Fibroblast of lung (primary cell): ENCODE data around the gene PPP1R13B. TPM values are rescaled to one million over a fixed set of nuclear protein-coding genes. Genes with fewer than 3 reads are reported as not detected.
"Not testable (repeated sequence)": the region's sequence is repeated elsewhere in the genome, so short reads cannot be mapped to it uniquely, and the experiment has no call there.

Experiments used
- DNase-seq, 2 donors: peaks; one replicate each; pipeline versions ENCODE4 v3.0.0 to v3.0.0-alpha.2; 2010; ENCODE audit warnings: low read depth in 2 of 2
- H2AFZ ChIP-seq: 2 replicates; pipeline ENCODE4 v1.5.1; 2012; ENCODE audit warnings: low read length, control low read depth, inconsistent platforms
- H3K27ac ChIP-seq: 2 replicates; pipeline ENCODE4 v1.5.1; 2011; ENCODE audit warnings: low read length, control low read depth; ENCODE audit not compliant: insufficient read depth
- H3K27me3 ChIP-seq: 2 replicates; pipeline ENCODE4 v1.5.1; 2011; ENCODE audit warnings: mild to moderate bottlenecking, low read length; ENCODE audit not compliant: control insufficient read depth, insufficient read depth
- H3K36me3 ChIP-seq: 2 replicates; pipeline ENCODE4 v1.5.1; 2011; ENCODE audit warnings: low read length; ENCODE audit not compliant: control insufficient read depth, insufficient read depth
- H3K4me1 ChIP-seq: 2 replicates; pipeline ENCODE4 v1.5.1; 2011; ENCODE audit warnings: low read length; ENCODE audit not compliant: control insufficient read depth, insufficient read depth; ENCODE audit errors: extremely low read depth
- H3K4me2 ChIP-seq: 2 replicates; pipeline ENCODE4 v1.5.1; 2011; ENCODE audit warnings: low read length, control low read depth; ENCODE audit not compliant: insufficient read depth; ENCODE audit errors: extremely low read depth
- H3K4me3 ChIP-seq, 4 experiments: fragments of 200-600 bp in 1 of 4; sonication (generic) in 1 of 4; replicated peaks in 1 of 4; 2 replicates each; pipeline ENCODE4 v1.5.1; 2011 to 2016; ENCODE audit warnings: low read length in 4 of 4, low read depth in 3 of 4, mild to moderate bottlenecking in 3 of 4, control low read depth in 2 of 4, inconsistent platforms in 1 of 4, mixed read lengths in 1 of 4; ENCODE audit not compliant: insufficient read depth in 1 of 4; ENCODE audit errors: control extremely low read depth in 1 of 4
- H3K79me2 ChIP-seq: 2 replicates; pipeline ENCODE4 v1.5.1; 2012; ENCODE audit warnings: mild to moderate bottlenecking, low read length, inconsistent platforms; ENCODE audit not compliant: control insufficient read depth, insufficient read depth
- H3K9ac ChIP-seq: 2 replicates; pipeline ENCODE4 v1.5.1; 2011; ENCODE audit warnings: mild to moderate bottlenecking, low read length, control low read depth; ENCODE audit not compliant: insufficient read depth
- H3K9me3 ChIP-seq: 2 replicates; pipeline ENCODE4 v1.5.1; 2012; ENCODE audit warnings: low read depth, low read length; ENCODE audit not compliant: control insufficient read depth, insufficient read depth
- H4K20me1 ChIP-seq: 2 replicates; pipeline ENCODE4 v1.5.1; 2011; ENCODE audit warnings: low read length; ENCODE audit not compliant: control insufficient read depth, insufficient read depth; ENCODE audit errors: extremely low read depth
- EZH2 ChIP-seq: IDR thresholded peaks from 2 replicates; pipeline ENCODE4 v1.5.1; 2012; ENCODE audit warnings: low read length, control low read depth, mild to moderate bottlenecking; ENCODE audit errors: missing control alignments
- polyA plus RNA-seq, 2 donors: library from polyadenylated mRNA; depleted of rRNA in 1 of 2; stranded (reverse) in 1 of 2; unstranded in 1 of 2; fragments of >200 nt; gene quantifications; 2 replicates each; pipeline ENCODE4 v1.2.1, GENCODE V29; 2011 to 2012; ENCODE audit warnings: missing spikeins in 1 of 2
- total RNA-seq: library from RNA; depleted of rRNA; stranded (reverse); fragments of >200 nt; gene quantifications from 2 replicates; pipeline ENCODE4 v1.2.1, GENCODE V29; 2014
- TF ChIP-seq, protein P1 (sequence below), 2 donors: IDR thresholded peaks in 1 of 2; conservative IDR thresholded peaks in 1 of 2; 1 replicate in 1 of 2; 2 replicates in 1 of 2; pipeline ENCODE4 v1.5.1; 2011 to 2012; ENCODE audit warnings: low read length in 2 of 2, control low read depth in 1 of 2, inconsistent platforms in 1 of 2, low read depth in 1 of 2, mild to moderate bottlenecking in 1 of 2

PPP1R13B gene
- total and polyA plus RNA-seq, 2 donors (not counting 1 experiment from before 2014, with no cell fraction given) = 2.0 to 2.7 TPM

DNA sequence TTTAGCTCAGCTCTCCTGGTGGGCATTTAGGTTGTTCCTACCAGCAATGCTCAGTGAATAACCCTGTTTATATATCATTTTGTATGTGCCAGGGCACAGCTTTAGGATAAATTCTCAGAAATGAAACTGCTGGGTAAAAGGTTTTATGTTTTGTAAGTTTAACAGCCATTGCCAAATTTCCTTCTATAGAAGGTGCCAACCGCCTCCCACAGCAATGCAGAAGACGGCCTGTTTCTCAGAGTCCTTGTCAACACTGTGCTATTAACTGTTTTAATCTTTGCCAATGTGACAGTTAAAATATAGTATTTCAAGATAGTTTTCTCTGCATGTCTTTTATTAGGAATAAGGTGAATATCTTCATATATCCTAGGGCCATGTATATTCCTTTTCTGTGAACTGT, 65.0 kb downstream of the PPP1R13B start:
- Histone ChIP-seq H3K36me3 (no peaks in the 10 kb centered on the region), H3K4me1 (no peaks in the 10 kb centered on the region), H3K4me2 (no peak overlapping the region), H4K20me1 (no peaks in the 10 kb centered on the region), H3K27me3 (no peaks in the 10 kb centered on the region), H2AFZ (no peak overlapping the region), H3K4me3 (no peak overlapping the region), H3K9me3 (no peaks in the 10 kb centered on the region), H3K27ac (no peak overlapping the region), H3K9ac (no peak overlapping the region), H3K79me2 (no peaks in the 10 kb centered on the region)
- no peak for TF ChIP-seq EZH2
- TF ChIP-seq, protein P1, sequence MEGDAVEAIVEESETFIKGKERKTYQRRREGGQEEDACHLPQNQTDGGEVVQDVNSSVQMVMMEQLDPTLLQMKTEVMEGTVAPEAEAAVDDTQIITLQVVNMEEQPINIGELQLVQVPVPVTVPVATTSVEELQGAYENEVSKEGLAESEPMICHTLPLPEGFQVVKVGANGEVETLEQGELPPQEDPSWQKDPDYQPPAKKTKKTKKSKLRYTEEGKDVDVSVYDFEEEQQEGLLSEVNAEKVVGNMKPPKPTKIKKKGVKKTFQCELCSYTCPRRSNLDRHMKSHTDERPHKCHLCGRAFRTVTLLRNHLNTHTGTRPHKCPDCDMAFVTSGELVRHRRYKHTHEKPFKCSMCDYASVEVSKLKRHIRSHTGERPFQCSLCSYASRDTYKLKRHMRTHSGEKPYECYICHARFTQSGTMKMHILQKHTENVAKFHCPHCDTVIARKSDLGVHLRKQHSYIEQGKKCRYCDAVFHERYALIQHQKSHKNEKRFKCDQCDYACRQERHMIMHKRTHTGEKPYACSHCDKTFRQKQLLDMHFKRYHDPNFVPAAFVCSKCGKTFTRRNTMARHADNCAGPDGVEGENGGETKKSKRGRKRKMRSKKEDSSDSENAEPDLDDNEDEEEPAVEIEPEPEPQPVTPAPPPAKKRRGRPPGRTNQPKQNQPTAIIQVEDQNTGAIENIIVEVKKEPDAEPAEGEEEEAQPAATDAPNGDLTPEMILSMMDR (conservative IDR thresholded peaks at IDR 0.05 in 1 of 2, IDR thresholded peaks at IDR 0.05 in 1 of 2; ENCODE audit: low read depth in 1 of 2, low read length in 2 of 2) = no peak
- no peak for DNase-seq

- H3K4me1 ChIP-seq, H3K27me3 ChIP-seq, H3K36me3 ChIP-seq, H2AFZ ChIP-seq, DNase-seq, H3K79me2 ChIP-seq, H3K9me3 ChIP-seq, H3K4me3 ChIP-seq, H3K4me2 ChIP-seq, H4K20me1 ChIP-seq, H3K27ac ChIP-seq, H3K9ac ChIP-seq: not testable (repeated sequence)
Measured at GRCh38 chr14:103776319-103776718, 71.1 kb downstream of the PPP1R13B start.

GRCh38 chr14:103775506-103775905, 71.9 kb downstream of the PPP1R13B start:
- Histone ChIP-seq H3K9me3 (no peaks in the 10 kb centered on the region), H4K20me1 (no peaks in the 10 kb centered on the region), H3K27ac (no peak overlapping the region), H3K36me3 (no peaks in the 10 kb centered on the region), H3K4me2 (no peak overlapping the region), H3K27me3 (no peaks in the 10 kb centered on the region), H3K79me2 (no peaks in the 10 kb centered on the region), H3K4me1 (no peaks in the 10 kb centered on the region), H3K9ac (no peak overlapping the region), H2AFZ (no peak overlapping the region), H3K4me3 (no peak overlapping the region)
- DNase-seq = no peak
- TF ChIP-seq, protein P1 (conservative IDR thresholded peaks at IDR 0.05 in 1 of 2, IDR thresholded peaks at IDR 0.05 in 1 of 2; ENCODE audit: low read depth in 1 of 2, low read length in 2 of 2) = no peak
- TF ChIP-seq EZH2 = no peak

DNA sequence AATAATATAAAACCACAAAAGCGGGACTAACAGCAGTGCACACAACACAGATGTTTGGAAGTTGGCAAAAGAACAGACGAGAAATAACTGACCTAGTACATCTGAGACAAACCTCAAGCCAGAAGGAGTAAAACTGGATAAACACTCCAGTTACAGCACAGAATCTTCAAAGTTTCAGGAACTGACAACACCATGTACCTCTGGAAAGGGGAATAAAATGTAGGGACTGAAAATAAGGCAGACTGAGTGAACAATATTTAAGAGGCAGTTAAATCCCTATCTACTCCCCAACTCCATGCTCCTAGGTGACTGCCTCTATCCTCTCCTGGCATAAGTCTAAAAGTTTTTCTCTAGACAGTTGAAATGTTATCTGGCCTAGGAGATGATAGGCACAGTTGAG, 73.9 kb downstream of the PPP1R13B start:
- no peaks in the 10 kb centered on the region for H4K20me1 ChIP-seq
- H3K4me2 ChIP-seq = no peak overlapping the region
- H3K36me3 ChIP-seq = no peaks in the 10 kb centered on the region
- H3K4me1 ChIP-seq = no peaks in the 10 kb centered on the region
- H2AFZ ChIP-seq = no peak overlapping the region
- H3K27me3 ChIP-seq = no peaks in the 10 kb centered on the region
- H3K27ac ChIP-seq = no peak overlapping the region
- H3K9me3 ChIP-seq = no peaks in the 10 kb centered on the region
- no peak overlapping the region for H3K9ac ChIP-seq
- H3K79me2 ChIP-seq = no peaks in the 10 kb centered on the region
- no peak for DNase-seq
- H3K4me3 ChIP-seq = no peak overlapping the region
- no peak for TF ChIP-seq EZH2
- TF ChIP-seq, protein P1 (conservative IDR thresholded peaks at IDR 0.05 in 1 of 2, IDR thresholded peaks at IDR 0.05 in 1 of 2; ENCODE audit: low read depth in 1 of 2, low read length in 2 of 2) = no peak
